GM06990 (cell line): ENCODE measurements around the gene ANTXR1.

Experiments
- DNase-seq: peaks from one replicate; pipeline ENCODE4 v3.0.0-alpha.2; 2011; ENCODE audit not compliant: insufficient read length; ENCODE audit errors: extremely low read depth
- H3K27me3 ChIP-seq: replicated peaks from 2 replicates; pipeline ENCODE4 v1.6.0; 2011; ENCODE audit warnings: low read length; ENCODE audit not compliant: control insufficient read depth, insufficient read depth
- H3K36me3 ChIP-seq: 2 replicates; pipeline ENCODE4 v1.5.1; 2011; ENCODE audit warnings: low read length; ENCODE audit not compliant: control insufficient read depth, insufficient read depth
- H3K4me3 ChIP-seq: replicated peaks from 2 replicates; pipeline ENCODE4 v1.5.1; 2011; ENCODE audit warnings: low read depth, mild to moderate bottlenecking, control low read depth, low read length
- CTCF ChIP-seq: IDR thresholded peaks from 2 replicates; pipeline ENCODE4 v1.5.1; 2011; ENCODE audit warnings: low read length, control low read depth, mild to moderate bottlenecking, inconsistent platforms; ENCODE audit not compliant: insufficient read depth, poor library complexity, severe bottlenecking

The ANTXR1 gene

GRCh38 chr2:69285379-69285894 lies 272.5 kb downstream of the ANTXR1 start:
- no peak for TF ChIP-seq CTCF
- no peak for DNase-seq
- no peaks in the 10 kb centered on the region for H3K36me3 ChIP-seq
- no peaks in the 10 kb centered on the region for H3K27me3 ChIP-seq
- H3K4me3 ChIP-seq, result no peak overlapping the region

- Histone ChIP-seq H3K36me3 (no peaks in the 10 kb centered on the region), H3K27me3 (no peaks in the 10 kb centered on the region), H3K4me3 (no peak overlapping the region)
- no peak for TF ChIP-seq CTCF
- DNase-seq, result no peak
Observed at GRCh38 chr2:69287544-69287943, 274.6 kb downstream of the ANTXR1 start.

GRCh38 chr2:69288429-69288828 lies 275.4 kb downstream of the ANTXR1 start:
- TF ChIP-seq CTCF, result no peak
- H3K36me3 ChIP-seq, result no peaks in the 10 kb centered on the region

GRCh38 chr2:69291004-69291650 lies 278.1 kb downstream of the ANTXR1 start:
- no peak for TF ChIP-seq CTCF
- H3K27me3 ChIP-seq, result no peaks in the 10 kb centered on the region
- DNase-seq, result no peak

More at GRCh38 chr2:69288429-69288828, 275.4 kb downstream of the ANTXR1 start:
- DNase-seq, result no peak
- Histone ChIP-seq H3K27me3 (no peaks in the 10 kb centered on the region), H3K4me3 (no peak overlapping the region)

GRCh38 chr2:69291721-69292120 lies 278.7 kb downstream of the ANTXR1 start:
- TF ChIP-seq CTCF, result no peak
- Histone ChIP-seq H3K27me3 (peaks cover 1% of the 10 kb centered on the region), H3K4me3 (no peak overlapping the region), H3K36me3 (no peaks in the 10 kb centered on the region)
- DNase-seq, result no peak

More at GRCh38 chr2:69291004-69291650, 278.1 kb downstream of the ANTXR1 start:
- no peaks in the 10 kb centered on the region for H3K36me3 ChIP-seq
- H3K4me3 ChIP-seq, result no peak overlapping the region
